GM19467 (cell line): ENCODE results near the gene C2orf92.

Source experiments
- ATAC-seq: cut with Tn5 transposase; IDR thresholded peaks from one replicate; pipeline ENCODE4 v1.9.1; 2021; ENCODE audit warnings: mild to moderate bottlenecking, moderate library complexity; ENCODE audit not compliant: unreplicated experiment

Gene C2orf92

DNA sequence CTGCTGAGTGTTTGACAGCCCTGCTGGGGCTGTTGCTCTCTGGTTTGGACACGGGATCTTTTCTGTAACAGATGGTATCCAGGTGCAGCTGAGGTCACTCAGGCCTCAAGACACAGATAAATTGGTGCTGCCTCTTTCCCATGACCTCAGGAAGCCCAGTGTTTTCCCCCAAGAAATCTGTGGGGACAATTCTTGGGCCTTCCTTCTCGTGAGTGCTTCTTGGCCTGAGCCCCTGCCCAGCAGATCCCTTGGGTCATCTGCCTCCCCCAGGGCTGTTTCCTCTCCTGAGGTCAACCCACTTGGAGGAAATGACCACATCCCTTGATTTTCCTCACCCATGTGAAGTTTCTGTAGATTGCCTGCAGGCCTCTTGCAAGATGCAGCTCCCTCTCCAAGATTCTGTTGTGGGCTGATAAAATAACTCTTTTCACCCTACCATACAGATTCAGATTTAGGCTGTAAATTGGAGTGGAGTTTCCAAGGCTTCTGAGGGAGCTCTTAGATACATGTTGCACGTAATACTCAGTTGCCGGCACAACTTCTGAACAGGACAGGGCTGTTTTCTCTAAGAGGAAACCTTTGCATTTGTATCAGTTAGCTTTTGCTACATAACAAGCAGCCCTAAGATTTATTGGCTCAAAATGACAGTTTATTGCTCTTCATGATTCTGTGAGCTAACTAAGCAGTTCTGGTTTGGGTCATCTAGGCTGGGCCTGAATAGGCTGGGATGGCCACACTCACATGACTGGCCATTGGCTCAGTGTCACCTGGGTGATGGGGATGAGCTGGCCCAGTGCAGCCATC is 57.0 kb downstream of the C2orf92 start:
- ATAC-seq: no peak

DNA sequence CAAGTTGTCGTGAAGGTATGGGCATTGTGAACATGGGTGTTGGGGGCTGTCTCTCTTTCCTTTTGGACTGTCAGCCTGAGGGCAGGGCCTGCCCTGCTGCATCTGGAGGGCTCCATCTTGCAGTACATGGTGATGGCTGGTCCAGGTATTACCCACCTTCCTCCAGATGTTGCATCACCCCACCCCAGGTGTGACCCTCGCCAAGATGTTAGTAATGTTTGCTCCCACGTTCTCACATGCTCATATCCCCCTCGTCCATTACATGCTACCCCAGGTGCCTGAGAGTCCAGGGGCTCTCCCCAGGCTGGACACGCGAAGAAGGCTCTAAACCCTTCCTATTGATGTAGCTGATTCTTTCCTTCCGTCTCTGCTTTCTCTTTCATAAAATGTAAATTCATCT is 57.8 kb downstream of the C2orf92 start:
- no peak for ATAC-seq

DNA sequence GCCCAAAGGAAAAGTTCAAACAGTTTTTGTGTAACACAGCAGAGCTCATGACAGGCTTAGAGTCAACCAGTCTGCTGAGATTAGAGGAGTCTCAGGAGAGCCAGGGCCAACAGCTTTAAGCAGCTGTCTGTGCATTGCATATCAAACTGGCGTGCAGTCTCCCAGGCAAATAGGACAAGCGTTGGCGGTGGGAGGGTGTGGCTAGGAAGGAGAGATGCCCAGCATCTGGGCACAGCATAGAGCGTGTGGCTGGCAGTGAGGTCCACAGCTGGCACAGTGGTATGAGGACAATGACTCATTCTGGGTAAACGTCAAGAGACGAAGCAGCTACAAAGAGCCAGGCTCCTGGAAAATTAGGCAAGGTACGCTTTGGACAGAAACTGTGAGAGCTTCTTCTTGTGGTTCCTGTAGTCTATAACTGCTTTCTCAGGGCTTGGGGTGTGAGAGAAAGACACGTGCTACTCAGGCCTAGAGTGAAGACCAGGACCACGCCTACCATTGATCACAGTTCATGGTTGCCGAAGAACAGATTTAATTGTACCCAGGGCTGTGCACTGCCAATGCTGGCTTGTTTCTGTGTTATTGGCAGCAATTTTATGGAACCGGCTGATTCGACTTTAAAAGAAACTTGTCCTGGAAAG is 58.7 kb downstream of the C2orf92 start:
- ATAC-seq: no peak

DNA sequence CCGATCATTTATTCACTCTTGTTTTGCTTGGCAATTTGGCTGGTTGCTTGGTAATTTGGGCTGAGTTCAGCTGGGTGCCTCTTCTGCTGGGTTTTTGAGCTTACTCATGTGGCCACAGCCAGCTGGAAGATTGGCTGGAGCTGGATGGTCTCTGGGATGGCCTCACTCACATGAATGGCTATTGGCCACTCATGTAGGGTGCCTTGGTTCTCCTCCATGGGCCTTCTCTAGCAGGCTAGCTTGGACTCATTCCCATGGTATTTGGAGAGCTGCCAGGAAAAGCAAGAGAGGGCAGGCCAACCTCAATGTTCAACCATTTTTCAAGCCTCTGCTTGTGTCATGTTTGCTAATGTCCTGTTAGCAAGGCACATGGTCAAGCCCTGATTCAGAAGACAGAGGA is 60.7 kb downstream of the C2orf92 start:
- no peak for ATAC-seq

DNA sequence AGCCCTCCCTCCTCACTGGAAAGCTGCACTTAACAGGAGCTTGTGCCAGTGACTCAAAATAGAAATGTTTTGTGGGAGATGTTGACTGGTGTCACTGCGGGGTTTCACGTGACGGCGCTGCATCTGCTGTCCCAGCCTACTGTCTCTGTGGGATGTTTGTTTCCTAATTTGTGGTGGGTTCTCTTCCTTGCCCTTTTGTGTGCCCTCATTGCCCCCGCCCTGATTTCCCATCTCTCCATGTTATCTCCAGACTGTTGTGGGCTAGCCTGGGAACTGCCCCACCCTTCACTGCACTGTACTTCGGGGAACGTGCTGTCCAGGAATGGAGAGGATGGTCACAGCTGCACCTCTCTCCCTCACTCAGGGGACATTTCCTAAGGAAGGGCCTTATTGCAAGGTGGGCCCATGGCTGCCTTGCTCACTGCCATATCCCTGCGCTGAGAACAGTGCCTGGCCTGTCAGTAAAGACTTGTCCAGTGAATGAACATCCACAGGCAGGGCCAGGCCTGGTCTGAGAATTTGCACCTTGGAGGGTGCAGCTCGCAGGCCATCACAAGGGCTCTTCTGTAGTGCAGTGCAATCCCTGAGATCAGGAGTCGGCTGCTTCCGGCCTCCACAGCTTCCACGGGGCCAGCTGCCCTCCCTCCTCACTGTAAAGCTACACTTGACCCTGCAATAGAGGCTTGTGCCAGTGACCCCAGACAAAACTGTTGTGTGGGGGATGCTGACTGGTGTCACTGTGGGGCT is 61.9 kb downstream of the C2orf92 start:
- ATAC-seq: no peak

DNA sequence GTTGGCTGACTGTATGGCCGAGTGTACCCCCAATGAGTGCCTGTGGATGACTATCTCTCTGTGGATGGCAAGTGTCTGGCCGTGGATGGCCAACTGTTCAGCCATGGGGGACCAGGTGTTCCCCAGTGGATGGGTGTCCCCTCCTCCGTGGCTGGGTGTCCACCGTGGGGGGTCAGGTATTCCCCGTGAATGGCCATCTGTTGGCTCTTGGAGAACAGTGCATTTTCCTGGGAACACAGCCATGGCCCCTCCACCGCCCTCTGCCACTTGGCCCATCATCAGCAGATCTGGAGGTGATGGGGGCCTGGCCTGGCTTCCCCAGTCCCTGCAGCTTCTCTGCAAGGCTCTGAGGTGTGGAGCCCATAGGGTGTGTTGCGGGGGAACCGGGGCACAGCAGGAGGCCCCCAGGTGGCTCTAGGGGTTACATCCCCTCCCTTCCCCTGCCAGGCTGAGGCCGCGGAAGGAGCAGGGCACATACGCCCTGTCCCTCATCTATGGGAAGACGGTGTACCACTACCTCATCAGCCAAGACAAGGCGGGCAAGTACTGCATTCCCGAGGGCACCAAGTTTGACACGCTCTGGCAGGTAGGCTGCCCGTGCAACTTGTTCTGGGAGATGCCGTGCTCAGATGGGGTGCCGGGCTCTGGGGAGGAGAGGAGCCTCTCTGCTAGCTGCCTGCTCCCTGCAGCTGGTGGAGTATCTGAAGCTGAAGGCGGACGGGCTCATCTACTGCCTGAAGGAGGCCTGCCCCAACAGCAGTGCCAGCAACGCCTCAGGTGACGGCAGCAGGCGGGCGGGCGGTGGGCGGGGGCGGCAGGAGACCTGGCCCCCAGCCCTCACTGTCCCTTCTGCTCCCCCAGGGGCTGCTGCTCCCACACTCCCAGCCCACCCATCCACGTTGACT is 63.2 kb downstream of the C2orf92 start:
- no peak for ATAC-seq

DNA sequence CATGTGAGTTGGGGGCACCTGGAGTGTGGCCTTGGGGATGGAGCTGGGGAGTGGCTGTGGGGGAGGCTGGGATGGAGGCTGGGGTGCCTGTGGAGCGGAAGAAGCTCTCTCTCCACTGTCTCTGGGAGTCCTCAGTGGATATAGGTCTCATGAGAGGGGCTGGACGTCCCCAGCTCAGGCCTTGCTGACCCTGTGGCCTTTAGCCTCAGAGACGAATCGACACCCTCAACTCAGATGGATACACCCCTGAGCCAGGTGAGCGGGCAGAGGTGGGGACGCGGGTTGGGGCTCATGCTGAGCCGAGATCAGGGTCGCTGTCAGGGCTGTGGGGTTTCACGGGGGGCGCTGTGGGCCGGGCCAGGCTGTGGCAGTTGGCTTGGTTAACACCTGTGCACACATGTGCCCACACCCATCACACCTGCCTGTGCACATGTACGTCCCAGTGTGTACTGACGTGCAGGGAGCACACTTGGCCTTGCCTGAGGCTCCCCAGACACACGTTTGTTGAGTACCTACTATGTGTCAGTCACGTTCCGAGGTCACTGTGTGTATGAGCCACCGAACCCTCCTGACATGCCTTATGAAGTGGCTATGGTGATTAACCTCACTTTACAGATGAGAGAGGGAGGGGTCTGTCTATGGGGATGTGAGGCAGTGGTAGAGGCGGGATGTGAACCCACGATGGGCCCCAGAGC is 64.0 kb downstream of the C2orf92 start:
- no peak for ATAC-seq

DNA sequence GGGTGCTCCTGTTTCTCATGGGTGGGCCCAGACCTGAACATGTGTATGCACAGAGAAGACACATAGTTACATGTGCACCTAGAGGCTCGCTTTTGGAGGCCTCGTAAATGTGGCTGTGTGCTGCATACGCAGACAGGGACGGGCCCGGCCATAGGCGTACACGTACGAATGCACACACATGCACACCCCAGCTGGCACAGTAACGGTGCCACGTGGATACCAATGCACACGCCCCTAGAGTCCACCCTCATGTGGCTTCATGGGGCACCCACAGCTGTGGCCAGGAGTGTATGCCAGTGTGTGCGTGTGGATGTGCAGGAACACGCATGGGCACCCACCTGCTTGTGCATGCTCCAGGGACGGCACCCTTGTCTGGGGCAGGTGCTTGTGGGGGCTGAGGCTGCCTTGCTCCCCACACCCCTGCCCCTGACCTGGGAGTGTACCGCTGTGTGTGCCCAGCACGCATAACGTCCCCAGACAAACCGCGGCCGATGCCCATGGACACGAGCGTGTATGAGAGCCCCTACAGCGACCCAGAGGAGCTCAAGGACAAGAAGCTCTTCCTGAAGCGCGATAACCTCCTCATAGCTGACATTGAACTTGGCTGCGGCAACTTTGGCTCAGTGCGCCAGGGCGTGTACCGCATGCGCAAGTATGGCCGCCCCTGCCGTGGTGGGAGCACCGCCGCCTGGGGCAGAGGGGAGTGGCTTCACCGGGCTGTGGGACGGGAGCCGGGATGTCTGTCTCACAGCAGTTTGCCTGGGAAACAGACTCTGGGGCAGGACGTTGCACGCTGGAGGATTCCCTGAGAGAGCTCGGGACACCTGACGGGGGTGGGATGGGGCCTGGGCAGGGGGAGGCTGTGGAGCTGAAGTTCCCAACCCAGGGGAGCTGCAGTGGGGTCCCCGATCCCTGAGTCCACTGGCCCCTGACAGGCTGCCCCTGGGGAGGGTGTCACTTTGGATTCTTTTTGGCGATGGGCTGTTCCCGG is 64.8 kb downstream of the C2orf92 start:
- ATAC-seq: no peak

DNA sequence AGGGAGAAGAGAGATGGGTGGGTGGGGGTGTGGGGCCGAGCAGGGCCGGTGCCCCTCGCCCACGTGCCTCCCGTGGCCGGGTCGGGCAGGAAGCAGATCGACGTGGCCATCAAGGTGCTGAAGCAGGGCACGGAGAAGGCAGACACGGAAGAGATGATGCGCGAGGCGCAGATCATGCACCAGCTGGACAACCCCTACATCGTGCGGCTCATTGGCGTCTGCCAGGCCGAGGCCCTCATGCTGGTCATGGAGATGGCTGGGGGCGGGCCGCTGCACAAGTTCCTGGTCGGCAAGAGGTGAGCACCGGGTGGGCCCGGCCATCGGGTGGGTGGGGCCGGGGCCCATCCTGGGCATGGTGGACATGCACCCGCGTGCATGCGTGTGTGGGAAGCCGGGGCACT is 65.6 kb downstream of the C2orf92 start:
- ATAC-seq: no peak

DNA sequence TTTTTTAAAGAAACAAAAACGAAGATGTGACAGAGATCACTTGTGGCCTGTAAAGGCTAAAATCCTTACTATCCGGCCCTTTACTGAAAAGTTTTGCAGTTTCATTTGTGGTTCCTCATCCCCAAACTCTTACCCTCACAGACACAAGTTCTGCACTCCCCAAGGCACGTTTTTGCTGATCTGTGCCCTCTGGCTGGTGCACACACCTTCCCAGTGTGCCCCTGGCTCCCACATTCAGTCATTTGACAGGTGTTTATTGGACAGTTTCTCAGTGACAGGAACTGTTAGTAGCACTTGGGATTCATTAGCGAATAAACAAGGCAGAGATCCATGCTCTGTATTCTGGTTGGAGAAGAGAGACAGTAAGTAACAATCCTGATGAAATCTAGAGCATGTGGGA is 66.7 kb downstream of the C2orf92 start:
- ATAC-seq: no peak

DNA sequence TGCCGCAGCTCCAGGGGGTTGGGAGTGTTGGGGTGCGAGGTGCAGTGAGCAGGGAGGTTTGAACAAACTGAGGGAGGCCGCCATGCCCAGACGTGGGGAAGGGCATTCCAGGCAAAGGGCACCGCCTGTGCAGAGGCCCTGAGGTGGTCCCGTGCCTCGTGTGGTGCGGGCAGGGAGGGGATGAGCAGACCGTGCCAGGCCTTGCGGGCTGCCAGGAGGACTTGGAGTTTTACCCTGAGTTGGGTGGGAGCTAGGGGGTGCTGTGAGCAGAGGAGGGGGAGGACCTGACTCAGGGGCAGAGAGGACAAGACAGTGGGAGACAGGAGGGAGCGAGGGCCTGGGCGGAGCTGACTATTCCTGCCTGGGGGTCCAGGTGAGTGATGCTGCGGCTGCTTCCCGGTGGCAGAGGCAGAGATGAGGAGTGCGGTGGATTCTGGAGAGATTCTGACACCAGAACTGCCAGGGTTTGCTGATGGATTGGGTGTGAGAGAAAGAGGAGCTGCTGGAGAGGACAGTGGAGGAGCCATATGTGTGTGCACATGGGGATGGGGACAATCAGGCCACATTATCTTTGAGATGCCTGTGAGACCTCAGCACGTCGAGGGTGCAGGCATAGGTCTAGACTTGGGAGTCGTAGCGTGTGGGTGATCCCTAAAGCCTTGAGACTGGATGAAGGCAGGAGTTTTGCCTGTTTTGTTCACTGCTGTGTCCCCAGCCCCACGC is 67.3 kb downstream of the C2orf92 start:
- no peak for ATAC-seq

DNA sequence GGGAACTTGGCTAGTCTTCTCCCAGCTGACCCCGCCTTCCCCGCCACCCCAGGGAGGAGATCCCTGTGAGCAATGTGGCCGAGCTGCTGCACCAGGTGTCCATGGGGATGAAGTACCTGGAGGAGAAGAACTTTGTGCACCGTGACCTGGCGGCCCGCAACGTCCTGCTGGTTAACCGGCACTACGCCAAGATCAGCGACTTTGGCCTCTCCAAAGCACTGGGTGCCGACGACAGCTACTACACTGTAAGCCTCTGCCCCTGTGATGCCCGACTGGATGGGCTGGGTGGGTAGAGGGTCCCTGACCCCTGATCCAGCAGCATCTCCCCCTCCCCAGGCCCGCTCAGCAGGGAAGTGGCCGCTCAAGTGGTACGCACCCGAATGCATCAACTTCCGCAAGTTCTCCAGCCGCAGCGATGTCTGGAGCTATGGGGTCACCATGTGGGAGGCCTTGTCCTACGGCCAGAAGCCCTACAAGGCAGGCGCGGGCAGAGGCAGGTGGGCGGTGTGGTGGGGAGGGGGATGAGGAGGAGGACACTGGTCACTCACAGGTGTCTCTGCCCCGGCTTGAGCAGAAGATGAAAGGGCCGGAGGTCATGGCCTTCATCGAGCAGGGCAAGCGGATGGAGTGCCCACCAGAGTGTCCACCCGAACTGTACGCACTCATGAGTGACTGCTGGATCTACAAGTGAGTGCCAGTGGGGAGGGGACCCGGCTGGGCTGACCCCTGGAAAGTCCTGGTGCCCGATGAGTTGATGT is 68.1 kb downstream of the C2orf92 start:
- ATAC-seq: no peak

DNA sequence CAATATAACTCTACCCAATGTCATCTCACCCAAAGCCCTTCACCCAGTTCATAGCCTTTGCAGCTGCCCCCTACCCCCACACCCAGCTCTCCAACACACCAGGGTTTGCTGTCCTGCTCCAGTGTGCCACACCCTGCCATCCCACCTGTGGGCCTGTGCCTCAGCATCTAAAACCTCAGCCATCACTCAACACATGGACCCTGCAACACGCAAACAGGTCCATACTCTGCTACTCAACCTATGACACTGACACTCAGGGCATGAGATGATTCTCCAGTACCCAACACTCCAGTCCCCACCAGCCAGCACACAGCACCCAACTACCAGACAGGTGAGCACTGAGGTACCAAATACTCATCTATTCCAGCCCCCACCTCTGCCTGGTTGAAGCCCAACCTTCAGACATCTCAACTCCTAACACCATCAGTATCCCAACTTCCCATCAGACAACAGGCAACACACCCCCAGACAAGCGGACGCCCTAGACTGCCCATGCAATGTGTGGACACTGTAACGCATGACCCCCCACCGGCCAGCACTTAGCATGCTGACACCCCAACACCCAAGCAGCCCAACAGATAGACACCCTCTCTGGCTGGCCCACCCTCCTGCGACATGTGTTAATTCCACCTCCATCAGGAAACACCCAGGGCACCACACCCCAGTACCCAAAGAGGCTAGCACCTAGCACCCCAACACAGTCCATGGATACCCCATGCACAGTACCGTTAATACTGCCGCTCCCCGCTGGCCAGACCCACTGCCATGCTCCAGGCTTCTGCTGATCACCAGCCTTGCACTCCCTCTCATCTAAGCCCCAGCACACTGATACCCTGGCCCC is 68.9 kb downstream of the C2orf92 start:
- no peak for ATAC-seq

DNA sequence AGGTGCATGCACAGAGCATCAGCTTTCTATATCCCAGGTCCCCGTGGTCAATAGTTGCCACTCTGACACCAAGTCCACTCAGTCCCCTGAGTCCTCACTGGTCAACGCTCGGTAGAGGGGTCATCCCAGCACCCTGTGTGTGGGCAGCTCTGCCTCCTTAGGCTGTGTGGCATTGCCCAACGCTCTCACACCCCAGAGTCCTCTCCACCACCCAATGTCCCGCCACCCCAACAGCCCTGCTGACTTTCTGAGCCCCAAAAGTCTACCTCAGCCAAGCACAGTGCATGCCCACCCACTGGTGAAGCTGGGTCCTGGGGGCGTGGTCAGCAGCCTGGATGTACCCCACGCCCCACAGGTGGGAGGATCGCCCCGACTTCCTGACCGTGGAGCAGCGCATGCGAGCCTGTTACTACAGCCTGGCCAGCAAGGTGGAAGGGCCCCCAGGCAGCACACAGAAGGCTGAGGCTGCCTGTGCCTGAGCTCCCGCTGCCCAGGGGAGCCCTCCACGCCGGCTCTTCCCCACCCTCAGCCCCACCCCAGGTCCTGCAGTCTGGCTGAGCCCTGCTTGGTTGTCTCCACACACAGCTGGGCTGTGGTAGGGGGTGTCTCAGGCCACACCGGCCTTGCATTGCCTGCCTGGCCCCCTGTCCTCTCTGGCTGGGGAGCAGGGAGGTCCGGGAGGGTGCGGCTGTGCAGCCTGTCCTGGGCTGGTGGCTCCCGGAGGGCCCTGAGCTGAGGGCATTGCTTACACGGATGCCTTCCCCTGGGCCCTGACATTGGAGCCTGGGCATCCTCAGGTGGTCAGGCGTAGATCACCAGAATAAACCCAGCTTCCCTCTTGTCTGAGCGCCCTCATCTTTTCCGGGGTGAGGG is 69.7 kb downstream of the C2orf92 start:
- ATAC-seq: no peak

DNA sequence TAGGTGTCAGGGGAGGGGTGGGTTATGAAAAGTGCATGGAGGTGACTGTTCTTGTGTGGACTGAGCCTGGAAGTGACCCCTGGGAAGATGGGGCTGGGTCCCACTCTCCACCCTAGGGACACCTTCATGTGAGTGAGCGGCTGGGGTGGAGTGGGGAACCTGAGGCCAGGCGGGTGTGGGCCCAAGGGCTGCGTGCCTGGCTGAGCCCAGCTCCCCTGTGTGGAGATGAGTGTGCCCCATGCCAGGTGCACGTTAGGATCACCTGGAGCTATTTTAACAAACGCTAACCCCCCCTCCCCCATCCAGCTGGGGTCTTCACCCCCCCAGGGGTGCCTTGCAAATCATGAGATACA is 70.4 kb downstream of the C2orf92 start:
- ATAC-seq: no peak

DNA sequence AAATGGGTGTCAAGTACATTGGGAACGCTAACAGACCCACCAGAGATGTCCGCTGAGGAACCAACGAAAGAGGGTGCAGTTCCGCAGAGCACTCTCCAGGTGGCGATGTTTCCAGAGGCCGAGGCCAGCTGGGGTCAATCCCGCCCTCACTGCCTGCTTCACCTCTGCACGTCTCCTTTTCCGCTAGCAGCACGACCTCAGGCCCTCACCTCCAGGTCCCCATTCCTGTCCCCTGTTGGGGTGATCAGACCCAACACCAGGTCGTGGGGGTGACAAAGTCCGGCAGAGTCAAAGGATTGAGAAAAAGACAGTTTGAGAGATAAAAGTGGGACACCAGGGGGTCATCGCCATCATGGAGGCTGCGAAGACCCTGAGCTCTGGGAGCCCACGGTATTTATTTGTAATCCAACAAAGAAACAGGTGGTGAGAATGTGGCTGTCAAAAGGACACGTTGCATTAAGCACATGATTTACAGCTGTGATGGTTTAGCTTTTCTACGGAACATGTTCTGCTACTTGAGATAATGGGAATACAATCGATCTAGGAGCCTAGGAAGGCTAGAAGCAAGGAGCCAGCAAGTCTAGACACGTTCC is 71.2 kb downstream of the C2orf92 start:
- ATAC-seq: no peak
